ENCODE results near the gene HRH3.

The HRH3 gene

DNA sequence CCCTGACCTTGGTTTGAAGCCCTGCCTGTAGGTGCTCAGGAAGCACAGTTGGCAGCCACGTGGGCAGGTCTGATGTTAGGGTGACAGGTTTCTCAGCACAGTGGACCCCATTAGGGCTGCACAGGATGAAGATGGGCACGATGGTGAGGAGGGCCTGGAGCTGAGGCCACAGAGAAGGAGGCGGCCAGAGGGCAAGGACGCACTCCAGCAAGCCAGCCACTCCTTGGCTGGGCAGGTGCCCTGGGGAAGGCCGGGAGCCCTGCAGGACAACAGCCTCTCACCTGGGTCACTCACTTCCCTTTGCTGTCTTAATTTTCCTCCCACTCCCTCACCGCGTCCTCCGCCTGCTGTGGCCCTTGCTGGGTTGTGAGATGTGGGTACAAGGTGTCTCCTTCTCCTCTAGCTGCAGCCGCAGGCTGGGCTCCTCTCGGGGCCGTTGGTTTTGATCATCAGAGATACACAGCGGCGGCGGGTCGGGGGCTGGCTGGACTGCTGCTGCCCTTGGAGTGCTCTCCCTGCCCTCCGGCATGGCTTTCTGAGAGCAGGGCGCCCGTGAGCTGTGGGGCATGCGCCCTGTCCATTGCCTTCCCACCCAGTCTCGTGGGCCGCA lies 23.9 kb upstream of the HRH3 start:
- no peak for DNase-seq

DNA sequence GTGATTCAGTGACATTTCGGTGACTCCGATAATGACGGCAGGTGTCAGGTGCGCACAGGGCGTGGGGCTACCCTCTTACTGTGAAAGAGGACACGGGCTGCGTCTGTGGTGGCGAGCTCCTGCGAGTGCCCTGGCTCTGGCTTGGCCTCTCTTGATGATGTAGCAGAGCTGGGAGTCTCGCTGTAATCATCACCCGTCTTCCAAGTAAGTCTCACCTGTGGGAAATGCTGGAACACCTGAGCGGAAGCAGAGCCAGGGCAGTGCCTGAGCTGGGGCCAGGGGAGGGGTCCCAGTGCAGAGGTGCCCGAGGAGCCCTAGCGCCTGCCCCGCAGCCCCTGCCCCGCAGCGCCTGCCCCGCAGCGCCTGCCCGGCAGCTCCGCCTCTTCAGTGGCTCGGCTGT lies 23.0 kb upstream of the HRH3 start:
- DNase-seq = no peak

DNA sequence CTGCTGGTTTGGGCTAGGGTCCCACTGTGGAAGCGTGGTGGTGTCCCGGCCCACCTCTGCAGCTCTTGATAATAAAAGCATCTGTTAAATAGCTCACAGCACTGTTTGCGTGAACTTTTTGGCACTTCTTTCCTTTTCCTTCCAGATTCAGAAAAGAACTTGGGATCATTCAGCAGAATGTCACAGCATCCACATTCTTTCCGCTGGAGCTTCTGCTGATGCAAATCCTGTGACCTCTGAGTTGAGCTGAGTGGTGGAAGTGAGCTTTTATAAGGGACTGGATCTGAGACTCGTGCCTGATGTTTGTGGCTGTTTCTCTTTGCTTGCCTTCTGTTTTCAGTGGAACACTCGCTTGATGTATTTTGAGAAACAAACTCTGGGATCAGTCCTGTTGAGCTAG lies 22.1 kb upstream of the HRH3 start:
- no peak for DNase-seq

- no peak for DNase-seq
Observed at GRCh38 chr20:62241506-62241905, 21.4 kb upstream of the HRH3 start.

DNA sequence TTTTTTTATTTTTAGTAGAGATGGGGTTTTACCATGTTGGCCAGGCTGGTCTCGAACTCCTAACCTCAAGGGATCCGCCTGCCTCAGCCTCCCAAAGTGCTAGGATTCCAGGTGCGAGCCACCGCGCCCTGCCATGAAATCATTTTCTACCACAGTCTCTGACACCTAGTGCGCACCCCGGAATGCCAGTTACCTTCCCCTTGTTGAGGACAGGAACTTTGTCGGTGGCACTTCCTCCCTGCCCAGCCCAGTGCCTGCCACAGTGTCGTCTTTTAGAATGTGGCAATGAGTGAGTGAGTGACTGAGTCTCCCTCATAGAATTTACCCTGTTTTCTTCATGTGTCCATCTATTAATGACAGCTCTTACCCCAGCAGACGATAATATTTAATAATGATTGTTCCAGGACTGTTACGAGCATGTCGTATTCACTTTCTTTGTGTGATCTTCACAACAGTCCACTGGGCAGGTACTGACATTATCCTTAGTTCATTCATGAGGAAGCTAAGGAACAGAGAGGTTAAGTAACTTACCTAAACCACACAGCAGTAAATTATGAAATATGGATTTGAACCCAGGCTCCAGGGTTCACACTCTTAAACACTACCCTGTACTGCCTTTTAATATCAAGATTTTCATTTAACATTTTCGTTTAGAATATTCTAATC lies 20.1 kb upstream of the HRH3 start:
- DNase-seq = no peak

- no peak for DNase-seq
Observed at GRCh38 chr20:62239278-62239879, 19.3 kb upstream of the HRH3 start.

DNA sequence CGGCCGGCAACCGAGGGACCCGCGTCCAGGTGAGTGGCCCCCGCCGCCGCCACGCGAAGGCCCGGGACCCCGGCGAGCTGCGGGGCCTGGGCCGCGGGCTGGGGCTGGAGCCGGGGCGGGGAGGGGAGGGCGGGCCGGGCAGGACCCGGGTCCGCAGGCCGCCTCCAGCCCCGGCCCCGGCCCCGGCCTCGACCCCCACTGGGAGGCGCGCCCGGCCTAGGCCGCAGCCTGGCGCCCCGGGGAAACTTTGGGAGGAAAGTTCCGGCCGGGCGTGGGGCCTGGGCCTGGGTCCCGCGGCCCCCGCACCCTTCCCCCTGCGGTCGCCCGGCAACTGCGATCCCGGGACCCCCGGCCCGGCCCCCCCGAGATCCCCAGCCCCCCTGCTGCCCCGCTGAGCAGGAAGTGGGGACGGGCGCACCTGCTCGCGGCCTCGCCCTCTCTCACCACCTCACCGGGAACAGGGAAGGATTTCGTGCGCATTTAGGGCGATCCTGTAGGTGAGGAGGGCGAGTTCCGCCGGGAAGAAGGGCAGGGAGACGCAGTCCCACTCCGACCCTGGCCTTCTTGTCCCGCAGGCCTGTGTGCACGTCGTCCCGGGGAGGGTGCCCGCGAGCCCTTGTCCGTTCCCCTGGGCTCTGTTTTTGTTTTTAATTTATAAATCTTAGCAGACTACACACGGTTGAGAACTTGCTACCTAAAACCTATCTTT lies 18.6 kb upstream of the HRH3 start:
- no peak for DNase-seq

DNA sequence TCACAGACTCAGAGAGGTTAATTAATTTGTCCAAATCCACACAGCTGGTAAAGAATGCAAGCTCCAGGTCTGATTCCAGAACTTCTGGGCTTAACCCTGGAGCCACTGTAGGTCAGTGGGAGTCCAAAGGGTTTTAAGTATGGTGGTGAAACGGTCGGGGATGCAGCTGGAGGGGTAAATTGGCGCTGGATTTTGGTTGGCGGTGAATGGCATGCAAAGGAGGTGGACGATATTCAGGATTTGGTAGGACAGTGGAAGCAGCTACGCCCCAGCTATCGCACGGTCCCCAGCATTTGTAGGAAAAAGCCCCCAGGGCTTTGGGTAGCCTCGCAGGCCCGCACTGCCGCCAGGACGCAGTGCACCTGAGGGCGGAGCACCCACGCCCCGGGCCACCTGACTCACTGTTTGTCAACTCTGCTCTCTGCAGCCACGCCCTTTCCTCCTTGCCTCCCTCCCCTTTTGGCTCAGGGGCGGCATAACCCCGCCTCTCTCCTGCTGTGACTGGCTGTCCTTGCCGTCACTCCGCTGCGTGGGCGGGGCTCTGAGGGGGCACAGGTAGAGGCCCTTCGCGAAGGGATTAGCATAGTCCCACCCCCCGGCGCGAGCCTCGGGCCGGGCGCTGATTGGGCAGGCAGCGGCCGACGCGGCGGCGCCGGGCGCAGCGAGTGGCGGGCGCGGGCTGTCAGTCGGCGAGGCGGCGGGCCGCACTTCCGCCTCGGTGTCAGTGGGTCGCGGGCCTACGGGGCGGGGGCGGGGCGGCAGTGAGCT lies 17.9 kb upstream of the HRH3 start, which contains the start of gene OSBPL2:
TSS of gene OSBPL2 (plus strand) at position 721 of the 768 bp plus-strand sequence. CDS start 17,664 bp downstream, outside the sequence.
- peak; percentile 100 for DNase-seq

DNA sequence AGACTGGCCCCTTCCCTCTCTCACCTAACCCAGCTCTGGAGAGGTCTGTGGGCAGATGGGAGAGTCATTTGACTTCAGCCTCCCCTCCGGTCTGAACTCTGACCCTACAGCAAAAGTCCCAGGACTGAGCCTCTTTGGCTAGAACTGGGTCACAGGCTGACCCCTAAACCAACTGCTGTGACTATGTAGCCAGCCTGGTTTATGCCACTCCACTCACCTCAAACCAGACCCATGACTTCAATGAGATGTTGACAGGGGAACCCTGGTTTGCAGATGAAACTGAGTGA lies 17.4 kb upstream of the HRH3 start:
- no peak for DNase-seq

- no peak for DNase-seq
Observed at GRCh38 chr20:62236766-62237513, 16.9 kb upstream of the HRH3 start.

DNA sequence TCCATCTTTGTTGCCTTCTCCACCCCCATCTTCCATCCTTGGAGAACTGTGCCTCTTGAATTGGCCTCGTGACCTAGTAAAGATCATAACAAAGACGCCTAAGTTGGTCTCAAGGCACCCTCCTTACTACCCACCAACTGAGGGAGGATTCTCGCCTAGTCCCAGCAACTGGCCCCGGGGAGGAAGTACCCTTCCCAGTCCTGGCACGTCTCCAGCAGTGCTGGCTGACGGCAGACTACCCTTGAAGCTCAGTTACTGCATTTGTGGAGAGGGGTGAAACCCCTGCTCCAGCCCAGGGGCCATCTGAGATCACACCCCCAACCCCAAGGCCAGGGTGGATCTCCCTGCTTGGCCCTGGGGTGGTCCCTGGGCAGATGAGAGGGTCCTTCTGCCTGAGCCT lies 16.1 kb upstream of the HRH3 start:
- DNase-seq = no peak

- no peak for DNase-seq
Observed at GRCh38 chr20:62235777-62236157, 15.7 kb upstream of the HRH3 start.

DNA sequence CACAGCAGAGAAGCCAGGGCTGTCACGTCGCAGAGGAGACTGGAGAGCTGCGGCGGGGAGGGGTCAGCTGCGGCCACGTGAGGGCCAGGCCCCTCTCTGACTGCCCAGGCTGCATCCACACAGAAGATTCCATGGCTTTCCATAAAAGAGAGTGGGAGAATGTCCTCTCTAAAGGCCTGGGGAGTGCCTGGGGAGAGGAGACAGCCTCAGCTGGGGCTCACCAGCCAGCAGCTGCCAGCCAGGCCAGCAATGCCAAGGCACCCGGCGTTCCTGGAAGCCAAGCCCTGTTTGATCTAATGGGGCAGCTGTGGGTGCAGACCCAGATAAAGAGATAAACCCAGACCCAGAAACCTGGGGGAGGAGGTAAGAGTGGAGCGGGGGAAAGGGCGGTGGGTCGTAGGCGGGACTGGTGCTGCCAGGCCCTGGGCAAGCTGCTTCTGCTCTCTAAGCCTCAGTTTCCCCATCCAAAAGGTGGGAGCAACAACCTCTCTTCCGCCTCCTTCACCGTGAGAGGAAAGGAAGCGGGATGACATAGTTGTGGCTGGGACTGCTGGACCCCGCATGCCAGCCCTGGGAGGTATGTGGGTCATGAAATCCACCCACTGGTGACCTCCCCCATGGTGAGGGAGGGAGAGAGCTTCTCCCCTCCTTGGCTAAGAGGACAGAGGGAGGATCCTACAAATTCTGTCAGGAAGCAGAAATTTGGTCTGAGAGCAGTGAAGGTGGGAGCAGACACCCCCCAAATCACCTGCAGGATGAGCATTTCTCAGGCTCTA lies 15.1 kb upstream of the HRH3 start:
- DNase-seq = no peak

DNA sequence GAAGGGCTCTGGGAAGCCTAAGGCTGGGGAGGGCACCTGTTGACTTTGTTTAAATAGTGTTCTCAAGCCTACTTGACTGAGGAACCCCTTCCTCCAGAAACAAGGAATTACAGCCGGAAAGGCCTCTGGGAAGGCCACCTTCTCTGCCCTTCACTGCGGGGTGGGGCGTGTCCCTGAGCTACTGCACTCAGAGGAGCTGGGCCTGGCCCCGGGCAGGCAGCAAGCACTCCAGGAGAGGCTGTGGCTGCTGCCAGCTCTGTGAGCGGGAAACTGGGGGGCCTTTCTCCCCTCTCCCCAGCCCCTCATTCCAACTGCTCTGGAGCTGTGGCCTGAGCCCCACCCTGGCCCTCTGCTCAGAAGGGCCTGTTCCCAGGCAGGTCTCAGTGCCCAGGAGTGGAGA lies 14.3 kb upstream of the HRH3 start:
- no peak for DNase-seq

- no peak for DNase-seq
Observed at GRCh38 chr20:62233684-62234083, 13.6 kb upstream of the HRH3 start.

GRCh38 chr20:62232770-62233645 lies 12.9 kb upstream of the HRH3 start:
- DNase-seq = no peak

DNA sequence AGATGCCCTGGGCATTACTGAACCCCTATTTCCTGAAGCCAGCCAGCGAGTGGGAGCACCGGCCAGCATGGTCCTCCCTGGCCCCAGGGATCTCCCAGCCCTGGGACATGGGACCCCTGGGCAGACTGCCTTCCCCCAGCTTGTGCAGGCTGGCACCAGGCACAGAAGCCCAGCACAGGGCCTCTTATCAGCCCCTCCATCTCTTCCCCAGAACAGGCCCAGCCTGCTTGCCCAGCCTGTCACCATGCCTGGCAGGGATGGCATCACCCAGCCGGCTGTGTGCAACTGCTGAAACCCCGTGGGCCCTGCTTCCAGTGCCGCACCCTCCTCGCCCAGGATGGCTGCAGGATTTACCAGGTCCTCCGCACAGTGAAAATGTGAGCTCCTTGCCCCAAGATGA lies 12.1 kb upstream of the HRH3 start:
- DNase-seq = no peak

DNA sequence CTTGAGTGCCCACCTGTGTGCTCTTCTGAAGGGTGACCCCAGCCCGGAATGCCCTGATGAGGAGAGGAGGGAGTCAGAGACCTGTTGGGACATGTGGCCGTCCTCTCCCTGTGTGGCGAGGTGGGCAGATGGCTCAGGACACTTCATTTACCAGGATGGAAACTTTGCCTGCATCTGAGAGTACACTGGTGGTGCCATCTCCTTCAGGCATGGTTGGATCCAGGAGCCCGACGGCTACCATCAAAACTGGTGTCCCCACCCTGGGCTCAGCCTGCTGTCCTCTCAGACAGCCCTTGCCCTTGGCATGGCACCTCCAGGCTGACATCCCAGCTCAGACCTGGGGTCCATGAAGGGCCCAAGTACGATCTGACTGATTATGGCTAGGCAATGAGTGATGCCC lies 11.2 kb upstream of the HRH3 start:
- no peak for DNase-seq

DNA sequence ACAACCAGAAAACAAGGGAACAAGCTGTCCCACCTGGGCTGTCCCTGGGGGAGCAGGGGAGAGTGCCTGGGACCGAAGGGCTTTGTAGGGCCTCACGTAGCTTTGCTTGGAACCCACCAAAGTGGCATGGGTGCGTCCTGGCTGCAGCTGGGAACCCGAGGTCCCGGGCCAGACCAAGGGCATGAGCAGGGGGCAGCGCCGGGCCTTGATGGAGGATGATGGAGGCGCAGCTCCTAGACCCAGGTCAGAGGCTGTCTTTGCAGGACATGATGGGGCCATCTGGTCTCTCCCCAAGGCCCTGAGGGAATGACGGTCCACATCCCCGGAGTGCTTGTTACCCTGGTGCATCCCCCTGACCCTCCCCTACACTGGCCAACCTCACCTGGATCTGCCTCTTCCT lies 10.6 kb upstream of the HRH3 start:
- DNase-seq = no peak

GRCh38 chr20:62230276-62230675 lies 10.2 kb upstream of the HRH3 start:
- DNase-seq = no peak

- DNase-seq = no peak
Observed at GRCh38 chr20:62229667-62230066, 9.6 kb upstream of the HRH3 start.
